Measurements from ENCODE around the gene FBXW2.

DNA sequence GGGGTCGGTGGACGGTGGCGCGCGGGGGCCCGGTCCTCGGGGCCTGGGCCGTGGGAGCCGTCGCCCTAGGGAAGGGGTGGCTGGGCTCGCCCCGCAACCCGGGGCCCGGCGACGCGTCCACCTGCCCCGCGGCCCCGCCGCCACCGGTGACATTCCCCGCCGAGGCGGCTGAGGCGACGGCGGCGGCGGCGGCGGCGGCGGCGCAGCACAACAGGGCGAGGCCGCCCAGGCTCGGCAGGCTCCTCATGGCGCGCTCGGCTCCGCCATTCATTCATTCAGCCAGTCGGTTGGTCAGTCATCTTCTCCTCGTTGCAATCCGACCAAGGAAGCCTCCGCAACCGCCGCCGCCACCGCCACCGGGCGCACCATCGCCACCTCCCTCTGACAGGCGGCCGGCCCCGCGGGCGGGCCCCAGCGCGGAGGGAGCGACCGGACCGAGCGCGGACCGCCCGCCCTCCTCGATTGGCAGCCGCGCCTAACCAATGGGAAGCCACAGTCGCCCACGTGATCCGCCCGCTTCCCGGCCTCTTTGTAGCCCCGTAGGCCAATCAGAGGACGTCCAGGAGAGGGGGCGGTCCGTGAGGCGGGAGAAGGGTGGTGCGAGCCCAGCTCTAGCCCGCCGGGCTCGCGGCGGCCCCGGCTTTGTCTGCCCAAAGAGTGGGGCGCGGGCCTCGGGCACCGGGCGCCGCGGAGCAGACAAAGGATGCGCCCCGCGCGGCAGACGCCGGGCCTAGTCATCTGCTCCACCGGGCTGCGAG lies 78.9 kb downstream of the FBXW2 start, which contains the start of gene MEGF9:
- TF ChIP-seq, protein P1, sequence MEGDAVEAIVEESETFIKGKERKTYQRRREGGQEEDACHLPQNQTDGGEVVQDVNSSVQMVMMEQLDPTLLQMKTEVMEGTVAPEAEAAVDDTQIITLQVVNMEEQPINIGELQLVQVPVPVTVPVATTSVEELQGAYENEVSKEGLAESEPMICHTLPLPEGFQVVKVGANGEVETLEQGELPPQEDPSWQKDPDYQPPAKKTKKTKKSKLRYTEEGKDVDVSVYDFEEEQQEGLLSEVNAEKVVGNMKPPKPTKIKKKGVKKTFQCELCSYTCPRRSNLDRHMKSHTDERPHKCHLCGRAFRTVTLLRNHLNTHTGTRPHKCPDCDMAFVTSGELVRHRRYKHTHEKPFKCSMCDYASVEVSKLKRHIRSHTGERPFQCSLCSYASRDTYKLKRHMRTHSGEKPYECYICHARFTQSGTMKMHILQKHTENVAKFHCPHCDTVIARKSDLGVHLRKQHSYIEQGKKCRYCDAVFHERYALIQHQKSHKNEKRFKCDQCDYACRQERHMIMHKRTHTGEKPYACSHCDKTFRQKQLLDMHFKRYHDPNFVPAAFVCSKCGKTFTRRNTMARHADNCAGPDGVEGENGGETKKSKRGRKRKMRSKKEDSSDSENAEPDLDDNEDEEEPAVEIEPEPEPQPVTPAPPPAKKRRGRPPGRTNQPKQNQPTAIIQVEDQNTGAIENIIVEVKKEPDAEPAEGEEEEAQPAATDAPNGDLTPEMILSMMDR (conservative IDR thresholded peaks at IDR 0.05; ENCODE audit: low read length): no peak
- TF ChIP-seq EZH2phosphoT487 (IDR thresholded peaks at IDR 0.05; ENCODE audit: borderline replicate concordance): no peak

Measured in Loucy (cell line).